Measurements from ENCODE around the gene FMN1.

The FMN1 gene

GRCh38 chr15:32825219-32825618 lies 369.3 kb downstream of the FMN1 start:
- TF ChIP-seq JUND (IDR thresholded peaks at IDR 0.05; ENCODE audit: low read depth) = no peak
- in situ Hi-C loops (cut with HindIII; ENCODE audit: low pct_unique_long_range_greater_than_20kb, low sequenced_read_pairs) = no loop called here
- DNase-seq (ENCODE audit: low read depth in 1 of 2, low spot score in 1 of 2) = no peak

- no peak for DNase-seq (ENCODE audit: low read depth in 1 of 2, low spot score in 1 of 2)
- TF ChIP-seq JUND (IDR thresholded peaks at IDR 0.05; ENCODE audit: low read depth) = no peak
- in situ Hi-C loops (cut with HindIII; ENCODE audit: low pct_unique_long_range_greater_than_20kb, low sequenced_read_pairs) = no loop called here
Measured at GRCh38 chr15:32824777-32825176, 369.7 kb downstream of the FMN1 start.

DNA sequence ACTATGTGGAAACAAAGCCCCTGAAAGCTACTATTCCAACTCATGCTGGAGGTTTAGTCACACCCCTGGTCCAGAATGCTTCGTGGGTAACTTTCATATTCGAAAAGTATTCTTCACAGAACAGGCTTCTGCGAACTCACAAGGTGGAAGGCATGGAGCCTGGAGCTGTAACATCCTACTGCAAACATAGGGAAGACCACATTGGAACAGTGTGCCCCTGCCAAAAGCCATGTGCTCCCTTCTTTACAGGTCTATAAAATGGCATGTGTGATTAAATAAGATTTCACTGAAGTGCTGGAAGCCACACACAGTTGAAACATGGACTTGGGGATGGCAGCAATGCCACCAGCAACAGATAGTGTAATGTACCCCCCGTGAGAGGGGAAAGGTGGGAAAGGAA lies 370.8 kb downstream of the FMN1 start:
- no peak for DNase-seq (ENCODE audit: low read depth in 1 of 2, low spot score in 1 of 2)
- in situ Hi-C loops (cut with HindIII; ENCODE audit: low pct_unique_long_range_greater_than_20kb, low sequenced_read_pairs) = no loop called here
- no peak for TF ChIP-seq JUND (IDR thresholded peaks at IDR 0.05; ENCODE audit: low read depth)

DNA sequence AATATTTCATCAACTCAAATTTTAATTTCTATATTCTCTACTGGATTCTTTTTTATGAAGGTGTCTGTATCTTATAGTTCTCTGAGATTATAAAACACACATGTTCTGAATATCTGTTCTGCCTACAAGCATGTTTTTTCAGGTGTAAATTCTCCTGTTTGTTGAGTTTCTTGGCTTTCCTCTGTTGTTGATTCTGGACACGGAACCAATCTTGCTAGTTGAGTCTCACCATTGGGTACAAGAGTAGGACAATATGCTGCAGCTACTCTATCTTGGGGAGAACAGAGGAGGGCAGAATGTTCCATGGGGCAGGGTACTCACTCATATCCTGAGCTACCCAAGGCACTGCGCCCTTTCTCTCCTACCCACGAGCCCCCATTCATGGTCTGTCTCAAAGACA lies 371.8 kb downstream of the FMN1 start:
- TF ChIP-seq JUND (IDR thresholded peaks at IDR 0.05; ENCODE audit: low read depth) = no peak
- no peak for DNase-seq (ENCODE audit: low read depth in 1 of 2, low spot score in 1 of 2)
- in situ Hi-C loops (cut with HindIII; ENCODE audit: low pct_unique_long_range_greater_than_20kb, low sequenced_read_pairs) = no loop called here

GRCh38 chr15:32819448-32819847 lies 375.1 kb downstream of the FMN1 start:
- DNase-seq (ENCODE audit: low read depth in 1 of 2, low spot score in 1 of 2) = no peak
- in situ Hi-C loops (cut with HindIII; ENCODE audit: low pct_unique_long_range_greater_than_20kb, low sequenced_read_pairs) = no loop called here
- TF ChIP-seq JUND (IDR thresholded peaks at IDR 0.05; ENCODE audit: low read depth) = no peak

DNA sequence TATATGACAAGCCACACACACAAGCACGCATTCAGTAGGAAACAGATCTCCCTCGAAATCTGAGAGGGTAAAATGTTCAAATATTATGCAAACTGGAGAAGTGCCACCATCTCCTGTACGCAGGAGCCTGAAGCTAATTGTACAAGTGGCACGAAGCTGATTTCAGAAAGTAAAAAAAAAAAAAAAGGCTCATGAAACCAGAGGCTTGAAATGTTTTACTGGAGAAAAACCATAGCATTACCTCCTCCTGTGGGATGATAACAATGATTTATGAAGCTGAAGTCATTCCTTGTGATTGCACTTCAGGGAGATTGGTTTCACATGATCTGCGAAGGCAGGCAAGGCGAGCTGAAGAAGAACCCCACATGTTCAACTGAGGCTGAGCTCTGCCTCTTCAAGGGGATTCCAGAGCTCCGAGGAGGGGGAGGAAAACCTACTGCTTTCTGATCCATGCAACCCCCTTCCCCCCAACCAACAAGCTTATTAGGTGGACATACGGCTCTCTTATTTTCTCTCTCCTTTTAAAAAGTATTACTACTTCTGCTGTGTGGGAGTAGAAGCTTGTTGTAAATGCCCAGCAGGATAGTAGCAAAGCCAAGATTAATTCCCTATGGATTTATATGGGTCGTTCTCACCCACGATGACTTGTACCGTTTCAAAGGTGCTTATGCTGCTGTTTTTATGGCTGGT lies 375.6 kb downstream of the FMN1 start:
- TF ChIP-seq JUND (IDR thresholded peaks at IDR 0.05; ENCODE audit: low read depth) = no peak
- in situ Hi-C loops (cut with HindIII; ENCODE audit: low pct_unique_long_range_greater_than_20kb, low sequenced_read_pairs) = no loop called here

GRCh38 chr15:32817577-32817976 lies 376.9 kb downstream of the FMN1 start:
- in situ Hi-C loops (cut with HindIII; ENCODE audit: low pct_unique_long_range_greater_than_20kb, low sequenced_read_pairs) = no loop called here
- TF ChIP-seq JUND (IDR thresholded peaks at IDR 0.05; ENCODE audit: low read depth) = no peak
- no peak for DNase-seq (ENCODE audit: low read depth in 1 of 2, low spot score in 1 of 2)

More for the DNA sequence above, 375.6 kb downstream of the FMN1 start:
- DNase-seq (ENCODE audit: low read depth in 1 of 2, low spot score in 1 of 2) = no peak

DNA sequence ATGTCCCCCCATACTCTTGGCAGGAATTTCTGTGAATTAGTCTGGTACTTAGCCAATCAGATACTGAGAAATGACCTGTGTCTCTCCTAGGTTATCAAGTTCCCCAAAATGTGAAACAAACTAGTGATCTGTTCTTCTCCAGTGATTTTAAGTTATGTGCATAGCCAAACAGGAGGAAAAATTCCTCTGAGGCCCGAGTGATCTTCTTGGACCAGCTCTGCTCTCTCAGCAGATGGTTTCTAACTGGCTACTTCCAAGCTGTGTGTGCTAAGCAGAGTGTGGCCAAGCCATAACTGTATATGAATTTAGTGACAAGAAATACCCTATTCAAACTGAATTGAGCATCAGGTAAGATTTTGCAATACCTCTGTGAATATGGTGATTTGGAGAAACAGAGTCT lies 387.2 kb downstream of the FMN1 start:
- no peak for DNase-seq (ENCODE audit: low read depth in 1 of 2, low spot score in 1 of 2)
- TF ChIP-seq JUND (IDR thresholded peaks at IDR 0.05; ENCODE audit: low read depth) = no peak
- in situ Hi-C loops (cut with HindIII; ENCODE audit: low pct_unique_long_range_greater_than_20kb, low sequenced_read_pairs) = no loop called here

GRCh38 chr15:32803631-32804030 lies 390.9 kb downstream of the FMN1 start:
- no peak for TF ChIP-seq JUND (IDR thresholded peaks at IDR 0.05; ENCODE audit: low read depth)
- no peak for DNase-seq (ENCODE audit: low read depth in 1 of 2, low spot score in 1 of 2)
- in situ Hi-C loops (cut with HindIII; ENCODE audit: low pct_unique_long_range_greater_than_20kb, low sequenced_read_pairs) = no loop called here

GRCh38 chr15:32802286-32802936 lies 392.1 kb downstream of the FMN1 start:
- in situ Hi-C loops (cut with HindIII; ENCODE audit: low pct_unique_long_range_greater_than_20kb, low sequenced_read_pairs) = no loop called here
- TF ChIP-seq JUND (IDR thresholded peaks at IDR 0.05; ENCODE audit: low read depth) = peak; percentile 27; the same call in 1 of the 2 replicates
- DNase-seq (ENCODE audit: low read depth in 1 of 2, low spot score in 1 of 2) = peak in 1 of 2 experiments; percentile 89

- in situ Hi-C loops (cut with HindIII; ENCODE audit: low pct_unique_long_range_greater_than_20kb, low sequenced_read_pairs) = no loop called here
- TF ChIP-seq JUND (IDR thresholded peaks at IDR 0.05; ENCODE audit: low read depth) = no peak
Measured at GRCh38 chr15:32799936-32800535, 394.5 kb downstream of the FMN1 start.

DNA sequence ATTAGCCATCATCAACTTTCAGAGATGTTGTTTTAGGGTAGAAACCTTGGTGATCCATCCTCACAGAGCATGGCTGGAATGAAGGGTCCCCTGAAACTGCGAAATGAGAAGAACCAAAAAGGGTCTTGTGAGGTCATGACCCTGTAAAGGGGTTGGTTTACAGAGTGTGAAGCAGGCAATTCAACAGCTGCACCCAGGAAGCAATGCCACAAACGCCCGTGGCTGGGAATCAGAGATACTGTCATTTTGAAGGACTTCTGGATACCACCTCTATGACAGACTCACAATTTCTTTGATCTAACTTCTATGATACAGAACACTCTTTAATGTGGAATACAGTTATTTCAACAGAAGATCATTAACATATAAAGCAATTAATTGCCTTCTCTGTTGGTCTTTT lies 397.7 kb downstream of the FMN1 start:
- in situ Hi-C loops (cut with HindIII; ENCODE audit: low pct_unique_long_range_greater_than_20kb, low sequenced_read_pairs) = no loop called here
- no peak for DNase-seq (ENCODE audit: low read depth in 1 of 2, low spot score in 1 of 2)
- TF ChIP-seq JUND (IDR thresholded peaks at IDR 0.05; ENCODE audit: low read depth) = no peak

More at GRCh38 chr15:32799936-32800535, 394.5 kb downstream of the FMN1 start:
- DNase-seq (ENCODE audit: low read depth in 1 of 2, low spot score in 1 of 2) = no peak

GRCh38 chr15:32794973-32795372 lies 399.5 kb downstream of the FMN1 start:
- no peak for DNase-seq (ENCODE audit: low read depth in 1 of 2, low spot score in 1 of 2)
- in situ Hi-C loops (cut with HindIII; ENCODE audit: low pct_unique_long_range_greater_than_20kb, low sequenced_read_pairs) = no loop called here
- no peak for TF ChIP-seq JUND (IDR thresholded peaks at IDR 0.05; ENCODE audit: low read depth)

Measured in T47D (cell line).